Endothelial cell of umbilical vein (primary cell): ENCODE measurements around the gene GATAD1.

Experiments
- POLR2A ChIP-seq: IDR thresholded peaks from 2 replicates; pipeline ENCODE4 v1.6.1; 2012; ENCODE audit warnings: low read depth, mild to moderate bottlenecking, control low read depth, low read length
- POLR2AphosphoS5 ChIP-seq: IDR thresholded peaks from 2 replicates; pipeline ENCODE4 v1.6.1; 2012; ENCODE audit warnings: low read depth, mild to moderate bottlenecking, control low read depth, low read length, moderate library complexity; ENCODE audit not compliant: insufficient read depth
- TF ChIP-seq, protein P1 (sequence below), 2 donors: IDR thresholded peaks; 1 replicate in 1 of 2; 2 replicates in 1 of 2; pipeline ENCODE4 v1.5.1; 2011; ENCODE audit warnings: low read length in 2 of 2, mild to moderate bottlenecking in 2 of 2, moderate library complexity in 2 of 2, control low read depth in 1 of 2, inconsistent platforms in 1 of 2, low read depth in 1 of 2; ENCODE audit not compliant: insufficient read depth in 1 of 2; ENCODE audit errors: extremely low read depth in 1 of 2
- TF ChIP-seq, protein P2 (sequence below): IDR thresholded peaks from 2 replicates; pipeline ENCODE4 v1.6.1; 2011; ENCODE audit not compliant: insufficient read depth, insufficient read length

DNA sequence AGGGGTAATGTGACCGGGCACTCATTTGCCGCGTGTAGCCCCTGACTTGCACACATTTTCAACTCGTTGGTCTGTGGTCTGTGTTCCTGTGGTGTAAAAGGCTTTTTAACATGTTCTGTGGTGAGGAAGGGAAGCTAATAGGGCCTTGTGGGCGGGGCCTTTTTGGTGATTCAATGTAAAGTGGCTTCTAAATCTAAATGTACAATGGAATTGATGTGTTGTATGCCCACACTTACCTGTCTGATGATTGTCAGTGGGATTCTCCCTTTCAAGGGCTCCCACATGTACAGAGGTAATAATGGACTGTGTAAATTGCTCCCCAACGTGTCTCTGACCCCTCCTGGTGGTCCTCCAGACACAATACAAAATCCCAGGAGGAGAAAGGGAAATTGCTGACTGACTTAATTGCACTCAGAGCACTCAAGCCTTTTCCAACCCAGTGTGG, 43.1 kb upstream of the GATAD1 start:
- TF ChIP-seq POLR2A (no peak), POLR2AphosphoS5 (no peak)
- TF ChIP-seq, protein P1, sequence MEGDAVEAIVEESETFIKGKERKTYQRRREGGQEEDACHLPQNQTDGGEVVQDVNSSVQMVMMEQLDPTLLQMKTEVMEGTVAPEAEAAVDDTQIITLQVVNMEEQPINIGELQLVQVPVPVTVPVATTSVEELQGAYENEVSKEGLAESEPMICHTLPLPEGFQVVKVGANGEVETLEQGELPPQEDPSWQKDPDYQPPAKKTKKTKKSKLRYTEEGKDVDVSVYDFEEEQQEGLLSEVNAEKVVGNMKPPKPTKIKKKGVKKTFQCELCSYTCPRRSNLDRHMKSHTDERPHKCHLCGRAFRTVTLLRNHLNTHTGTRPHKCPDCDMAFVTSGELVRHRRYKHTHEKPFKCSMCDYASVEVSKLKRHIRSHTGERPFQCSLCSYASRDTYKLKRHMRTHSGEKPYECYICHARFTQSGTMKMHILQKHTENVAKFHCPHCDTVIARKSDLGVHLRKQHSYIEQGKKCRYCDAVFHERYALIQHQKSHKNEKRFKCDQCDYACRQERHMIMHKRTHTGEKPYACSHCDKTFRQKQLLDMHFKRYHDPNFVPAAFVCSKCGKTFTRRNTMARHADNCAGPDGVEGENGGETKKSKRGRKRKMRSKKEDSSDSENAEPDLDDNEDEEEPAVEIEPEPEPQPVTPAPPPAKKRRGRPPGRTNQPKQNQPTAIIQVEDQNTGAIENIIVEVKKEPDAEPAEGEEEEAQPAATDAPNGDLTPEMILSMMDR (IDR thresholded peaks at IDR 0.05; ENCODE audit: extremely low read depth in 1 of 2, insufficient read depth in 1 of 2, low read depth in 1 of 2, low read length in 2 of 2): no peak
- TF ChIP-seq, protein P2, sequence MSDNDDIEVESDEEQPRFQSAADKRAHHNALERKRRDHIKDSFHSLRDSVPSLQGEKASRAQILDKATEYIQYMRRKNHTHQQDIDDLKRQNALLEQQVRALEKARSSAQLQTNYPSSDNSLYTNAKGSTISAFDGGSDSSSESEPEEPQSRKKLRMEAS: no peak
